Stimulated activated CD8-positive, alpha-beta memory T cell treated with anti-CD3 and anti-CD28 coated beads, Interleukin-7, amount 100 ng/mL, for 24 hours (primary cell): ENCODE data around the gene FAM120AOS.
"Not testable (repeated sequence)": the region's sequence is repeated elsewhere in the genome, so short reads cannot be mapped to it uniquely, and the experiment has no call there.

Source experiments
- DNase-seq: peaks from one replicate; pipeline ENCODE4 v3.0.0-alpha.2; 2020; ENCODE audit warnings: low read depth

Gene FAM120AOS

GRCh38 chr9:93467062-93467416 is 13.7 kb upstream of the FAM120AOS start:
- no peak for DNase-seq

GRCh38 chr9:93466416-93467061 is 13.2 kb upstream of the FAM120AOS start:
- DNase-seq, result no peak

- DNase-seq, result no peak
Observed at GRCh38 chr9:93465855-93466254, 12.5 kb upstream of the FAM120AOS start.

GRCh38 chr9:93464876-93465275 is 11.5 kb upstream of the FAM120AOS start:
- DNase-seq, result no peak

GRCh38 chr9:93464395-93464794 is 11.0 kb upstream of the FAM120AOS start:
- no peak for DNase-seq

GRCh38 chr9:93463638-93464248 is 10.4 kb upstream of the FAM120AOS start:
- DNase-seq, result no peak

- no peak for DNase-seq
Observed at GRCh38 chr9:93461821-93462220, 8.4 kb upstream of the FAM120AOS start.

GRCh38 chr9:93461414-93461743 is 8.0 kb upstream of the FAM120AOS start:
- no peak for DNase-seq

GRCh38 chr9:93460689-93461413 is 7.5 kb upstream of the FAM120AOS start:
- no peak for DNase-seq

- DNase-seq, result no peak
Observed at GRCh38 chr9:93459432-93459847, 6.1 kb upstream of the FAM120AOS start.

- DNase-seq, result no peak
Observed at GRCh38 chr9:93458712-93459111, 5.3 kb upstream of the FAM120AOS start.

- DNase-seq, result no peak
Observed at GRCh38 chr9:93457006-93457405, 3.6 kb upstream of the FAM120AOS start.

GRCh38 chr9:93456504-93456903 is 3.1 kb upstream of the FAM120AOS start:
- no peak for DNase-seq

GRCh38 chr9:93456022-93456421 is 2.6 kb upstream of the FAM120AOS start:
- DNase-seq, result no peak

GRCh38 chr9:93452710-93453046 is 703 bp downstream of the FAM120AOS start:
- no peak for DNase-seq

- DNase-seq, result peak; percentile 4
Observed at GRCh38 chr9:93451849-93452709, 1.3 kb downstream of the FAM120AOS start.

- DNase-seq, result peak; percentile 28
Observed at GRCh38 chr9:93450945-93451815, 2.2 kb downstream of the FAM120AOS start, which contains the start of gene FAM120A. FAM120A (plus strand) TSS chr9:93451685; CDS start chr9:93451916, 231 bp downstream.

GRCh38 chr9:93447655-93448054 is 5.7 kb downstream of the FAM120AOS start:
- no peak for DNase-seq

- no peak for DNase-seq
Observed at GRCh38 chr9:93446073-93446472, 7.3 kb downstream of the FAM120AOS start.

- DNase-seq, result no peak
Observed at GRCh38 chr9:93440896-93441580, 12.3 kb downstream of the FAM120AOS start.

- not testable (repeated sequence) for DNase-seq
Observed at GRCh38 chr9:93439301-93439700, 14.1 kb downstream of the FAM120AOS start.
